HepG2 (cell line): ENCODE results near the gene PHKG2. TPM values are rescaled to one million over a fixed set of nuclear protein-coding genes. Genes with fewer than 3 reads are reported as not detected.
A peak's percentile ranks its signal among the peaks of the same experiment; 100 is the strongest.

Source experiments
- ARHGAP35 ChIP-seq: sonication (generic); formaldehyde crosslinking; IDR thresholded peaks from 2 replicates; pipeline ENCODE4 v1.9.0; 2022; ENCODE audit warnings: mild to moderate bottlenecking, inconsistent platforms, moderate library complexity, missing genetic modification reagents, borderline replicate concordance
- CENPX ChIP-seq: sonication (generic); formaldehyde crosslinking; IDR thresholded peaks from 2 replicates; pipeline ENCODE4 v1.9.0; 2021; ENCODE audit warnings: mild to moderate bottlenecking, missing genetic modification reagents, moderate library complexity
- DZIP1 ChIP-seq: sonication (generic); formaldehyde crosslinking; IDR thresholded peaks from 2 replicates; pipeline ENCODE4 v1.5.0; 2020; ENCODE audit warnings: mild to moderate bottlenecking, missing genetic modification reagents
- FIP1L1 ChIP-seq: fragments of 200-400 bp; formaldehyde crosslinking; IDR thresholded peaks from 2 replicates; pipeline ENCODE4 v1.6.1; 2018; ENCODE audit warnings: low read depth, mild to moderate bottlenecking, low read length, moderate library complexity, borderline replicate concordance; ENCODE audit not compliant: insufficient read depth
- HHEX ChIP-seq: IDR thresholded peaks from 2 replicates; pipeline ENCODE4 v1.6.1; 2016; ENCODE audit warnings: control low read depth
- MIXL1 ChIP-seq: IDR thresholded peaks from 2 replicates; pipeline ENCODE4 v1.6.1; 2016
- SOX5 ChIP-seq: IDR thresholded peaks from 2 replicates; pipeline ENCODE4 v1.6.1; 2016; ENCODE audit warnings: borderline replicate concordance
- THAP9 ChIP-seq: sonication (generic); formaldehyde crosslinking; IDR thresholded peaks from 2 replicates; pipeline ENCODE4; 2020; ENCODE audit warnings: missing genetic modification reagents, mild to moderate bottlenecking, borderline replicate concordance
- XRCC5 ChIP-seq: fragments of 200-400 bp; formaldehyde crosslinking; optimal IDR thresholded peaks from 2 replicates; pipeline ENCODE3; 2017; ENCODE audit warnings: mild to moderate bottlenecking, low read length
- ZNF543 ChIP-seq: sonication (generic); formaldehyde crosslinking; IDR thresholded peaks from 2 replicates; pipeline ENCODE4 v1.4.0; 2020; ENCODE audit warnings: mild to moderate bottlenecking, missing genetic modification reagents
- polyA plus RNA-seq, 8 experiments: library from polyadenylated mRNA; depleted of rRNA in 3 of 8; stranded (reverse) in 7 of 8; unstranded in 1 of 8; fragments of >200 nt; fragmentation: Illumina TruSeq in 4 of 8; extraction: Trizol in 4 of 8; gene quantifications; 2 replicates each; pipeline versions ENCODE4 v1.2.1 to v1.2.3, GENCODE V29; 2011 to 2016; ENCODE audit warnings: low read depth in 4 of 8, missing spikeins in 1 of 8, mixed read lengths in 1 of 8; ENCODE audit not compliant: insufficient read depth in 1 of 8
- total RNA-seq, 5 experiments: library from RNA; depleted of rRNA; stranded (reverse); fragments of >200 nt; fragmentation: Illumina TruSeq; extraction: Trizol; gene quantifications; 2 replicates each; pipeline ENCODE4 v1.2.3, GENCODE V29; 2016; ENCODE audit warnings: low read depth in 1 of 5
- TF ChIP-seq, protein P1 (sequence below): IDR thresholded peaks from 2 replicates; pipeline ENCODE4 v1.4.0; 2020; ENCODE audit warnings: mild to moderate bottlenecking, missing genetic modification reagents
- TF ChIP-seq, protein P2 (sequence below): sonication (generic); formaldehyde crosslinking; IDR thresholded peaks from 2 replicates; pipeline ENCODE4 v1.4.0; 2020; ENCODE audit warnings: missing genetic modification reagents

The PHKG2 gene
- total and polyA plus RNA-seq, 2 of the 13 experiments (the other 11 are each of a cell fraction or from before 2014, with no cell fraction given), result 37.4 to 42.1 TPM

DNA sequence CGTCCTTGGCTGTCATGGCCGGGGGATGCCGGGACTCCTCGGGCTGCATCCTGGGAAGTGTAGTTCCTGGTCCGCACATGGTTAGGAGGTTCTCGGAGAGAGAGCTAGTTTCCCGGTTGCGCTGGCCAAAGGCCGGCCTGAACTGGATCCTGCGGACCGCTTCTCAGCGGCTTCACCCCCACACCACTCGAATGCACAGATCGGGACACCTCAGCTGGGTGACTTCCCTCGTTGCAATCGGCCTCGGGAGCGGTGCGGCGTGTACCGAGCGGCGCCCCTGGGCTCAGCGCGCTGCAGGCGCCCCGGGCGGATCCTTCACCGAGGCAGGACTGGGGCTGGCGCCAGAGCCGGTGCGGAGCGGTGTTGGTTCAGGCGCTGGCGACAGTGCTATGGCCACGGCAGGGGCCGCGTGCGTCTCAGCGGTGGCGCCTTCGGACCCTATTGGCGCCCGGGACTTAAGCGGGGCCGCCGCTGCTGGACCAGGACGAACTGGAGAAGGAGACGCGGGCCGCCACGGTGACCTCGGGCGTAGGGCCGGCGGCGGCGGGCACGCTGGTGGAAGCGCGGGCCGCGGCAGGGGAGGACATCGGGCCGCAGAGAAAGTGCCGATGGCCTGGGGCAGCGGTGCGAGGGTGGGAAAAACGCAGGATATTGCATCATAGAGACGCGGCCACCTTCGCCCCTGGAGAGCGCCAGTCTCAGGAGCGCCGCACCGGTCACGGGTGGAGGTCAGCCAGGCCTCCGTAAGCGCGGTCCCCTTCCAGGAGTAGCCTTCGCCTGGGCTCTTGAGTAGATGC is 27.4 kb downstream of the PHKG2 start (continued):
- TF ChIP-seq DZIP1 (CRISPR knock-in tag) (peak; percentile 75; the same call in 1 of the 2 replicates), FIP1L1 (peak; percentile 78; the same call in 1 of the 2 replicates), ZNF543 (peak; percentile 95), CENPX (no peak), ARHGAP35 (CRISPR knock-in tag) (peak; percentile 92), SOX5 (CRISPR knock-in tag) (peak; percentile 25; the same call in 1 of the 2 replicates), MIXL1 (CRISPR knock-in tag) (peak; percentile 65; the same call in 1 of the 2 replicates), THAP9 (peak; percentile 84), XRCC5 (peak; percentile 23), HHEX (CRISPR knock-in tag) (no peak)
- TF ChIP-seq, protein P1, sequence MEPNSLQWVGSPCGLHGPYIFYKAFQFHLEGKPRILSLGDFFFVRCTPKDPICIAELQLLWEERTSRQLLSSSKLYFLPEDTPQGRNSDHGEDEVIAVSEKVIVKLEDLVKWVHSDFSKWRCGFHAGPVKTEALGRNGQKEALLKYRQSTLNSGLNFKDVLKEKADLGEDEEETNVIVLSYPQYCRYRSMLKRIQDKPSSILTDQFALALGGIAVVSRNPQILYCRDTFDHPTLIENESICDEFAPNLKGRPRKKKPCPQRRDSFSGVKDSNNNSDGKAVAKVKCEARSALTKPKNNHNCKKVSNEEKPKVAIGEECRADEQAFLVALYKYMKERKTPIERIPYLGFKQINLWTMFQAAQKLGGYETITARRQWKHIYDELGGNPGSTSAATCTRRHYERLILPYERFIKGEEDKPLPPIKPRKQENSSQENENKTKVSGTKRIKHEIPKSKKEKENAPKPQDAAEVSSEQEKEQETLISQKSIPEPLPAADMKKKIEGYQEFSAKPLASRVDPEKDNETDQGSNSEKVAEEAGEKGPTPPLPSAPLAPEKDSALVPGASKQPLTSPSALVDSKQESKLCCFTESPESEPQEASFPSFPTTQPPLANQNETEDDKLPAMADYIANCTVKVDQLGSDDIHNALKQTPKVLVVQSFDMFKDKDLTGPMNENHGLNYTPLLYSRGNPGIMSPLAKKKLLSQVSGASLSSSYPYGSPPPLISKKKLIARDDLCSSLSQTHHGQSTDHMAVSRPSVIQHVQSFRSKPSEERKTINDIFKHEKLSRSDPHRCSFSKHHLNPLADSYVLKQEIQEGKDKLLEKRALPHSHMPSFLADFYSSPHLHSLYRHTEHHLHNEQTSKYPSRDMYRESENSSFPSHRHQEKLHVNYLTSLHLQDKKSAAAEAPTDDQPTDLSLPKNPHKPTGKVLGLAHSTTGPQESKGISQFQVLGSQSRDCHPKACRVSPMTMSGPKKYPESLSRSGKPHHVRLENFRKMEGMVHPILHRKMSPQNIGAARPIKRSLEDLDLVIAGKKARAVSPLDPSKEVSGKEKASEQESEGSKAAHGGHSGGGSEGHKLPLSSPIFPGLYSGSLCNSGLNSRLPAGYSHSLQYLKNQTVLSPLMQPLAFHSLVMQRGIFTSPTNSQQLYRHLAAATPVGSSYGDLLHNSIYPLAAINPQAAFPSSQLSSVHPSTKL (CRISPR knock-in tag), result peak; percentile 66; the same call in 1 of the 2 replicates
- TF ChIP-seq, protein P2, sequence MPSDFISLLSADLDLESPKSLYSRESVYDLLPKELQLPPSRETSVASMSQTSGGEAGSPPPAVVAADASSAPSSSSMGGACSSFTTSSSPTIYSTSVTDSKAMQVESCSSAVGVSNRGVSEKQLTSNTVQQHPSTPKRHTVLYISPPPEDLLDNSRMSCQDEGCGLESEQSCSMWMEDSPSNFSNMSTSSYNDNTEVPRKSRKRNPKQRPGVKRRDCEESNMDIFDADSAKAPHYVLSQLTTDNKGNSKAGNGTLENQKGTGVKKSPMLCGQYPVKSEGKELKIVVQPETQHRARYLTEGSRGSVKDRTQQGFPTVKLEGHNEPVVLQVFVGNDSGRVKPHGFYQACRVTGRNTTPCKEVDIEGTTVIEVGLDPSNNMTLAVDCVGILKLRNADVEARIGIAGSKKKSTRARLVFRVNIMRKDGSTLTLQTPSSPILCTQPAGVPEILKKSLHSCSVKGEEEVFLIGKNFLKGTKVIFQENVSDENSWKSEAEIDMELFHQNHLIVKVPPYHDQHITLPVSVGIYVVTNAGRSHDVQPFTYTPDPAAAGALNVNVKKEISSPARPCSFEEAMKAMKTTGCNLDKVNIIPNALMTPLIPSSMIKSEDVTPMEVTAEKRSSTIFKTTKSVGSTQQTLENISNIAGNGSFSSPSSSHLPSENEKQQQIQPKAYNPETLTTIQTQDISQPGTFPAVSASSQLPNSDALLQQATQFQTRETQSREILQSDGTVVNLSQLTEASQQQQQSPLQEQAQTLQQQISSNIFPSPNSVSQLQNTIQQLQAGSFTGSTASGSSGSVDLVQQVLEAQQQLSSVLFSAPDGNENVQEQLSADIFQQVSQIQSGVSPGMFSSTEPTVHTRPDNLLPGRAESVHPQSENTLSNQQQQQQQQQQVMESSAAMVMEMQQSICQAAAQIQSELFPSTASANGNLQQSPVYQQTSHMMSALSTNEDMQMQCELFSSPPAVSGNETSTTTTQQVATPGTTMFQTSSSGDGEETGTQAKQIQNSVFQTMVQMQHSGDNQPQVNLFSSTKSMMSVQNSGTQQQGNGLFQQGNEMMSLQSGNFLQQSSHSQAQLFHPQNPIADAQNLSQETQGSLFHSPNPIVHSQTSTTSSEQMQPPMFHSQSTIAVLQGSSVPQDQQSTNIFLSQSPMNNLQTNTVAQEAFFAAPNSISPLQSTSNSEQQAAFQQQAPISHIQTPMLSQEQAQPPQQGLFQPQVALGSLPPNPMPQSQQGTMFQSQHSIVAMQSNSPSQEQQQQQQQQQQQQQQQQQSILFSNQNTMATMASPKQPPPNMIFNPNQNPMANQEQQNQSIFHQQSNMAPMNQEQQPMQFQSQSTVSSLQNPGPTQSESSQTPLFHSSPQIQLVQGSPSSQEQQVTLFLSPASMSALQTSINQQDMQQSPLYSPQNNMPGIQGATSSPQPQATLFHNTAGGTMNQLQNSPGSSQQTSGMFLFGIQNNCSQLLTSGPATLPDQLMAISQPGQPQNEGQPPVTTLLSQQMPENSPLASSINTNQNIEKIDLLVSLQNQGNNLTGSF (CRISPR knock-in tag), result peak; percentile 78; the same call in 1 of the 2 replicates
